ENCODE results near the gene CAPN13. TPM values are rescaled to one million over a fixed set of nuclear protein-coding genes. Genes with fewer than 3 reads are reported as not detected.

Gene CAPN13
- polyA plus RNA-seq, 1 donor (not counting 4 experiments of a cell fraction or from before 2014, with no cell fraction given): not detected

- H3K4me1 ChIP-seq (ENCODE audit: control insufficient read depth, extremely low read depth, insufficient read depth, low read length): no peaks in the 10 kb centered on the region
- H4K20me1 ChIP-seq (ENCODE audit: control insufficient read depth, extremely low read depth, insufficient read depth, low read length): no peaks in the 10 kb centered on the region
- H3K27me3 ChIP-seq (ENCODE audit: control insufficient read depth, extremely low read depth, insufficient read depth, low read length): no peaks in the 10 kb centered on the region
- H3K4me3 ChIP-seq (ENCODE audit: control insufficient read depth in 2 of 3, extremely low read depth in 1 of 3, insufficient read depth in 2 of 3, low read depth in 1 of 3, low read length in 3 of 3): no peak overlapping the region
- H3K79me2 ChIP-seq (ENCODE audit: control insufficient read depth, insufficient read depth, low read length): no peaks in the 10 kb centered on the region
- no peak overlapping the region for H3K27ac ChIP-seq (ENCODE audit: control insufficient read depth, insufficient read depth, low read length)
- H3K9ac ChIP-seq (ENCODE audit: control insufficient read depth, extremely low read depth, insufficient read depth, low read length): no peak overlapping the region
- dilution Hi-C loops (cut with MboI; ENCODE audit: extremely low pct_ligation_motif_present, low sequenced_read_pairs): no loop called here
- FAIRE-seq (no peak), DNase-seq (ENCODE audit: low read depth, low spot score) (no peak)
- H3K36me3 ChIP-seq (ENCODE audit: control insufficient read depth in 2 of 2, extremely low read depth in 1 of 2, insufficient read depth in 2 of 2, low read length in 2 of 2): no peaks in the 10 kb centered on the region
- no peak overlapping the region for H3K4me2 ChIP-seq (ENCODE audit: control insufficient read depth, extremely low read depth, insufficient read depth, low read depth, low read length)
- no peak overlapping the region for H2AFZ ChIP-seq (ENCODE audit: control insufficient read depth, low read length)
- no peak for TF ChIP-seq CTCF (optimal IDR thresholded peaks at IDR 0.05 in 1 of 3, IDR thresholded peaks at IDR 0.05 in 1 of 3, conservative IDR thresholded peaks at IDR 0.05 in 1 of 3; ENCODE audit: extremely low read depth in 1 of 3, insufficient read depth in 2 of 3, low read length in 3 of 3)
- TF ChIP-seq EZH2 (IDR thresholded peaks at IDR 0.05; ENCODE audit: low read length): no peak
- no peaks in the 10 kb centered on the region for H3K9me1 ChIP-seq (ENCODE audit: control insufficient read depth, extremely low read depth, insufficient read depth, low read length)
- no peaks in the 10 kb centered on the region for H3K9me3 ChIP-seq (ENCODE audit: control insufficient read depth, low read depth, low read length)
Observed at GRCh38 chr2:30799366-30799765, 7.9 kb downstream of the CAPN13 start.

DNA sequence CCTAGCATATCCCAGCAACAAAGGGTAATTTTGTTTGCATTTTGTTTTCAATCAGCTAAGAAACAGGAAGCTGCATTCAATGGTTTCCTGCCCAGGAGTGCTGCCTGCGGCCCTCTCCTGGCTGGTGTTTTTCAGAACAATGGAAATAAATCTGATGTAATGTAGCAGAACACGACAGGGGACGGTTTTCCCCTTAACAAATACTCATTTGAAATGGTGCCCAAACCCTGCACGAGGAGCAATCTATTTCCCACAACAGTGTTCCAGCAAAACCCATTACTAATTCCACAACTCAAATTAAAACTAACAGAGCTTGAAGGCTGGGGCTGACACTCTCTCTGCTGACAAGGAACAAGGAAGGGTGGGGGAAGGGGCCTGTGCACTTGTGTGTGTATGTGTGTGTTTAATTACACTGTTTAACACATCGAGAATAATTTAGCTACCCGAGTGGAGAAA lies 8.7 kb downstream of the CAPN13 start:
- DNase-seq (ENCODE audit: low read depth, low spot score) (no peak), FAIRE-seq (no peak)
- dilution Hi-C loops (cut with MboI; ENCODE audit: extremely low pct_ligation_motif_present, low sequenced_read_pairs): no loop called here

GRCh38 chr2:30797381-30798015 lies 9.7 kb downstream of the CAPN13 start:
- no peaks in the 10 kb centered on the region for H3K9me3 ChIP-seq (ENCODE audit: control insufficient read depth, low read depth, low read length)
- no peaks in the 10 kb centered on the region for H4K20me1 ChIP-seq (ENCODE audit: control insufficient read depth, extremely low read depth, insufficient read depth, low read length)
- dilution Hi-C loops (cut with MboI; ENCODE audit: extremely low pct_ligation_motif_present, low sequenced_read_pairs): no loop called here
- no peak overlapping the region for H3K4me2 ChIP-seq (ENCODE audit: control insufficient read depth, extremely low read depth, insufficient read depth, low read depth, low read length)
- no peak overlapping the region for H3K4me3 ChIP-seq (ENCODE audit: control insufficient read depth in 2 of 3, extremely low read depth in 1 of 3, insufficient read depth in 2 of 3, low read depth in 1 of 3, low read length in 3 of 3)
- no peaks in the 10 kb centered on the region for H3K27me3 ChIP-seq (ENCODE audit: control insufficient read depth, extremely low read depth, insufficient read depth, low read length)
- no peak overlapping the region for H3K27ac ChIP-seq (ENCODE audit: control insufficient read depth, insufficient read depth, low read length)
- FAIRE-seq (no peak), DNase-seq (ENCODE audit: low read depth, low spot score) (no peak)
- H3K36me3 ChIP-seq (ENCODE audit: control insufficient read depth in 2 of 2, extremely low read depth in 1 of 2, insufficient read depth in 2 of 2, low read length in 2 of 2): no peaks in the 10 kb centered on the region
- no peak overlapping the region for H2AFZ ChIP-seq (ENCODE audit: control insufficient read depth, low read length)
- no peaks in the 10 kb centered on the region for H3K4me1 ChIP-seq (ENCODE audit: control insufficient read depth, extremely low read depth, insufficient read depth, low read length)
- H3K79me2 ChIP-seq (ENCODE audit: control insufficient read depth, insufficient read depth, low read length): no peaks in the 10 kb centered on the region
- H3K9me1 ChIP-seq (ENCODE audit: control insufficient read depth, extremely low read depth, insufficient read depth, low read length): no peaks in the 10 kb centered on the region
- H3K9ac ChIP-seq (ENCODE audit: control insufficient read depth, extremely low read depth, insufficient read depth, low read length): no peak overlapping the region
- no peak for TF ChIP-seq CTCF (optimal IDR thresholded peaks at IDR 0.05 in 1 of 3, IDR thresholded peaks at IDR 0.05 in 1 of 3, conservative IDR thresholded peaks at IDR 0.05 in 1 of 3; ENCODE audit: extremely low read depth in 1 of 3, insufficient read depth in 2 of 3, low read length in 3 of 3)
- no peak for TF ChIP-seq EZH2 (IDR thresholded peaks at IDR 0.05; ENCODE audit: low read length)

More for the DNA sequence above, 8.7 kb downstream of the CAPN13 start:
- Histone ChIP-seq H2AFZ (ENCODE audit: control insufficient read depth, low read length) (no peak overlapping the region), H3K9ac (ENCODE audit: control insufficient read depth, extremely low read depth, insufficient read depth, low read length) (no peak overlapping the region), H4K20me1 (ENCODE audit: control insufficient read depth, extremely low read depth, insufficient read depth, low read length) (no peaks in the 10 kb centered on the region), H3K79me2 (ENCODE audit: control insufficient read depth, insufficient read depth, low read length) (no peaks in the 10 kb centered on the region), H3K27me3 (ENCODE audit: control insufficient read depth, extremely low read depth, insufficient read depth, low read length) (no peaks in the 10 kb centered on the region), H3K4me2 (ENCODE audit: control insufficient read depth, extremely low read depth, insufficient read depth, low read depth, low read length) (no peak overlapping the region), H3K4me1 (ENCODE audit: control insufficient read depth, extremely low read depth, insufficient read depth, low read length) (no peaks in the 10 kb centered on the region), H3K27ac (ENCODE audit: control insufficient read depth, insufficient read depth, low read length) (no peak overlapping the region), H3K9me1 (ENCODE audit: control insufficient read depth, extremely low read depth, insufficient read depth, low read length) (no peaks in the 10 kb centered on the region), H3K9me3 (ENCODE audit: control insufficient read depth, low read depth, low read length) (no peaks in the 10 kb centered on the region), H3K4me3 (ENCODE audit: control insufficient read depth in 2 of 3, extremely low read depth in 1 of 3, insufficient read depth in 2 of 3, low read depth in 1 of 3, low read length in 3 of 3) (no peak overlapping the region), H3K36me3 (ENCODE audit: control insufficient read depth in 2 of 2, extremely low read depth in 1 of 2, insufficient read depth in 2 of 2, low read length in 2 of 2) (no peaks in the 10 kb centered on the region)
- no peak for TF ChIP-seq EZH2 (IDR thresholded peaks at IDR 0.05; ENCODE audit: low read length)

Measured in keratinocyte (primary cell).